Activated CD4-positive, alpha-beta T cell treated with anti-CD3 and anti-CD28 coated beads, Interleukin-2, amount 50 U/mL, for 24 hours (primary cell): Measurements from ENCODE around the gene RER1.

Experiments
- DNase-seq, 2 donors: peaks; one replicate each; pipeline ENCODE4 v3.0.0-alpha.2; 2020; ENCODE audit warnings: low read depth in 1 of 2, low spot score in 1 of 2

RER1 gene

DNA sequence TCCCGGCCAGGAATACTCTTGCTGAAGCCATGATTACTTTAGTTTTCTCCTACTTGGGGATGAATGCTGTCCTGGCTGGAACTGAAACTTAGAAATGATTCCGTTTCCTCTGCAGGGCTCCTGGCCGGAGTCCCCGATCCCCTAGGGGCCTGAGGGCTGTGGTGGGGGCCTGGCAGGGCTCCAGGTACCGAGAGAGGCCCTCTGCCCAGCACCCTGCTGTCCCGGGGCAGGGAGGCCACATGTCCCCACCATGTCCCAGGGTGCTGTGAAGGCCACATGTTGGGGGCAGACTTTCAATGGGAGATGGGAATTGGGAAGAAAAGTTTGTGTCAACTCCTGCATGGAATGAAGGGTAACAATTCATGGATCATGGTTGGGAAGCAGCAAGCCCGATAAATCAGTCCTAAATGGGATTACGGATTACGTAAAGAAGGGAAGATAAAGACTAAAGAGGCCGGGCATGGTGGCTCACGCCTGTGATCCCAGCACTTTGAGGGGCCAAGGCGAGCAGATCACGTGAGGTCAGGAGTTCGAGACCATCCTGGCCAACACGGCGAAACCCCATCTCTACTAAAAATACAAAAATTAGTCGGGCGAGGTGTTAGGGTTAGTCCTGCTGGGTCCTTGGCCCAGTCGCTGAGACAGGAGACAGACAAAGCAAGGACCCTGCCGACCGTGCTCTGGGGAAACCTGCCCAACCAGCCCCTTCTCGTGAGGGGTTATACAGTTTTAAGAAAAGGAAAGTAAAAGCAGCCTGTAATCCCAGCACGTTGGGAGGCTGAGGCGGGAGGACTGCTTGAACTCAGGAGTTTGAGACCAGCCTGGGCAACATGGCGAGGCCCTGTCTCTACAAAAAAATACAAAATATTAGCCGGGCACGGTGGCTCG lies 37.8 kb upstream of the RER1 start:
- no peak for DNase-seq

DNA sequence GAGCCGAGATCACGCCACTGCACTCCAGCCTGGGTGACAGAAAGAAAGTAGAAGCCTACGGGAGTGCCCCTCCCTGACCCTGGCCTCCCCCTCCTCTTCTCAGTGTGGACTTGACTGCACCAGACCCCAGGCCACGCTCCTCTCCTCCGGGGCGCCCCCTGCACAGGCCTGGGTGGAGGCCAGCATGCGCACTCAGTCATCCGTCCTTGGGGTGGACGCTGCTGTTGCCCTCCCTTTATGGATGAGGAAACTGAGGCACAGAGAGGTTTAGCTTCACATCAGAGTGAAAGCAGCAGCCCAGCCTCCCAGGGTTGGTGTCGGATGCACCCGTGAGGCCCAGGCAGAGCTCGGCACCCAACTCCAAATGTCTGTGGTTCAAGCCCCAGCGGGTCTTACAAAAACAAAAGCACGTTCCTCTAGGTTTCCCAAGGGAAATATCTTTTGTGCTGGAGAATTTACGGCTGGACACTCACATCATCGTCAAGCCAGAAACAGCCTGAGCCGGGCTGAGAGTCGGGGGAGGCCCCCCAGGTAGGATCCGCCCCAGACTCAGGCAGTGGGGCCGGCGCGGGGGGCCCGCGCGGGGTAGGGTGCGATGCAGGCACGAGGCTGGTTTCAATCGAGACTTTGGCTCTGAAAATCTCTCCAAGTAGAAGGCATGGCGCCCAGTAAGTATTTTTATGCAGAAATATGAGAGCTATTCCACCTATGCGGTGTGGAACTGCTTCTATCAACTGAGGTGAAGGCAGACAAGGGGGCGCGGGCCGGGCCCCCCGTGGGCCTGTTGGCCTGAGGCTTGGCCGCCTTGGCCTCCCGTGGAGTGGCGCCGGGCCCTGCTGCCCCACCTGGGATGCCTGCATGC lies 36.9 kb upstream of the RER1 start:
- DNase-seq: no peak

DNA sequence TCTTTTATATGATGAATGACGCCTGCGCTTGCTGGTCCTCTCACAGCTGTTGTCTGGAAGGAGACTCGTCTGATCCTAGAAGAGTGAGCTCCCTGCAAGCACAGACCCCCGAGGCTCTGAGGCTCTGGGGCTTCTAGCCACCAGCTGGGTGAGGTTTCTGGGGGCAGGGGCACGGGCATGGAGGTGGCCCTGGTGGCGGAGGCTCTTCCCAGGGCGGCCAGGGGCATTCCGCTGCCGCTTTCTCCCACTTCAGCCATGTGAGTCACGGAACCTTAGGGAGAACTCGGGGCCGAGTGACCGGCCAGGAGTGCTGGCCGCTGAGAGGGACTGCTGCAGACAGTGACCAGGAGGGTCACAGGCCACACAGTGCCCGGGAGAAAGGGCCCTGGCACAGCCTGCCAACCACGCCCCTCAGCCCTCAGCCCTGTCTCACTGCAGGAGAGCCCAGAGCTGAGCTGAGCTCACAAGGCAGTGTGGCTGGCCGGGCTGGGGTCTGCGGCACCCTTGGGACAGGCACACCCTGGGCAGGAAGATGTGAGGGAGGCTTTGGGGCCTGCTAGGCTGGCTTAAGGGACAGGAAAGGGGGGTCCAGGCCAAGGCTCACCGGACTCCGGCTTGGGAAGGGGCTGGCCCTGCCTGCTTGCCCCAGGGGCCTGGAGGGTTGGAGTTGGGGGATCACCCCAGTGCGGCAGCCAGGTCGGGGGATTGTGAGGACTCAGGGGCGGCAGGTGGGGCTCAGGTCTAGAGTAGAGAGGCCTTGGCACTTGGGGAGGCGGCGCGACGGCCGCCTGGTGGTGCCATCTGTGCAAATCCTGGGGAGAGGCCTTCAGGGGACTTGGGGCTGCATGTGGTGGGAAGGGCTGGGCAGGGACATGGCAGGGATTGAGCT lies 36.0 kb upstream of the RER1 start:
- DNase-seq: no peak

DNA sequence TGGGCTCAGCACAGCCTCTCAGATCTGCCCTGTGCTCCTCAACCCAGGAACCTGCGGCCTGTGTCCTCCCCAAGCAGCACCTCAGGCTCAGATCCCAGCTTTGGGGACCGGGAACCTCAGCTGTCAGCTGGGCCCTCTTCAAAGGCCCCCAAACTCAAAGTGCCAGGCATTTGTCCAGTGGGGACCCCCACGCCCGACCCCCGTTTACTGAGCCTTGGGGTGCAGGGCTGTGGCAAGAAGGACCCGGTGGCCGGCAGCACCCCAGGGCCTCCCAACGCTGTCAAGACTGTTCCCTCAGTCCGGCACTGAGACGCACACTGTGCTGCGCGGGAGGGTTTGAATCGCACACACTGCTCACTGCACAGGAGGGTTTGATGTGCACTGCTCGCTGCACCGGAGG lies 35.2 kb upstream of the RER1 start:
- no peak for DNase-seq

DNA sequence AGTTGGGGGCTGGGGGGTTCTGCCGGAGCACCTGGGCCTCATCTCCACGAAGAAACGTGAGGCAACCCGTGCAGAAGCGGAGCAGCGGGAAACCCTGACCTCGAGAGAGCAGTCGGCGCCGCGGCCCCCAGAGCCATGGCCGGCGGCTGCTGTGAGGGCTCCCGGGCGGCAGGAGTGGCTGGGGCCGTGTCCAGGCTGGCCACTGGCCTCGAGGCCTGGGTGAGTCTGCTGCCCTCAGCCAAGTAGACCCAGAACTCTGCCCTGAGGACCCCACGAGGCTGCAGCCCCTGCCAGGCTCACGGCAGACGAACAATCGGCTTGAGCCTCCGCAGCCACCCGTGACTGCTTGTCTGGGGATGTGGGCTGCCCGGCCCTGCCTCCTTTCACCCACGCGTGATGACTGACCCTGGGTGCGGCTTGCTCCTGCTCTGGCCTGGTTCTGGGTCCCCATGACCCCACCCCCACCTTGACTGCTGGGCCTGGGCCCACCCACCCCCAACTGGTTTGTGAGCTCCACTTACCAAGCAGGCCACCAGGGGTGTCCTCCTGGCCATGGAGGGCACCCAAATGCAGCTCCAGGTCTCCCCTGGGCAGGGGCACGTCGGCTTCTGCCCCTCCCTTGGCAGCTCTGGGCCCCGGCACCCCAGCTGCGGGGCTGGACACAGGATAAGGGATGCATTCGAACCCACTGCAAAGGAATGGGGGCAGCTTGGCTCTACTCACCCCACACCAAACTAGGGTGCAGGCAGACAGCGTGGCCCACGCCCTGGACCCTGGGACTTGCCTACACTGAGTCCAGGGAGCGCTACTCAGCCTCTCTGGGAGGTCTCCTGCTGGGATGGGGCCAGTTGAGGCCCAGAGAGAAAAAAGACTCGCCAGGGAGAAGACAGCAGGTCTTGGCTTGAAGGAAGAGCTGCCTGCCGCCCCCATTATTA lies 34.5 kb upstream of the RER1 start:
- DNase-seq: no peak

DNA sequence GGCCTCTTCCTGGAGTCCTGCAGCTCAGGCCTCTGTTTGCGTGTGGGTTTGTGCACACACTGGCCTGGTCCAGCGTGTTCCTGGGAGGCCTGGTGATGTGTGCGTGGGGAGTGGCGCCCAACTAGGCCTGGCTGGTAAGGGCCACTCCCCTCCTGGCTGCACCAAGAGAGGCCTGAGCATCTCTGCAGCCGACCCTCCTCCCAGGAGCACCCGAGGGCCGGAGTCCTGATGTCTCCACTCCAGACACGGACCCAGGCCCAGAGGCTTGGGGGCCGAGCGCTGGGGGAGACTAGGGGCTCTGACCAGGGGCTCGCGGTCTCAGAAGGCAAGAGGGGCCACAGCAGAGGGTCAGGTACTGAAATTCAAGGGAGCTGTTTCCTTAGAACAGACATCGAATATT lies 33.6 kb upstream of the RER1 start:
- DNase-seq: no peak

DNA sequence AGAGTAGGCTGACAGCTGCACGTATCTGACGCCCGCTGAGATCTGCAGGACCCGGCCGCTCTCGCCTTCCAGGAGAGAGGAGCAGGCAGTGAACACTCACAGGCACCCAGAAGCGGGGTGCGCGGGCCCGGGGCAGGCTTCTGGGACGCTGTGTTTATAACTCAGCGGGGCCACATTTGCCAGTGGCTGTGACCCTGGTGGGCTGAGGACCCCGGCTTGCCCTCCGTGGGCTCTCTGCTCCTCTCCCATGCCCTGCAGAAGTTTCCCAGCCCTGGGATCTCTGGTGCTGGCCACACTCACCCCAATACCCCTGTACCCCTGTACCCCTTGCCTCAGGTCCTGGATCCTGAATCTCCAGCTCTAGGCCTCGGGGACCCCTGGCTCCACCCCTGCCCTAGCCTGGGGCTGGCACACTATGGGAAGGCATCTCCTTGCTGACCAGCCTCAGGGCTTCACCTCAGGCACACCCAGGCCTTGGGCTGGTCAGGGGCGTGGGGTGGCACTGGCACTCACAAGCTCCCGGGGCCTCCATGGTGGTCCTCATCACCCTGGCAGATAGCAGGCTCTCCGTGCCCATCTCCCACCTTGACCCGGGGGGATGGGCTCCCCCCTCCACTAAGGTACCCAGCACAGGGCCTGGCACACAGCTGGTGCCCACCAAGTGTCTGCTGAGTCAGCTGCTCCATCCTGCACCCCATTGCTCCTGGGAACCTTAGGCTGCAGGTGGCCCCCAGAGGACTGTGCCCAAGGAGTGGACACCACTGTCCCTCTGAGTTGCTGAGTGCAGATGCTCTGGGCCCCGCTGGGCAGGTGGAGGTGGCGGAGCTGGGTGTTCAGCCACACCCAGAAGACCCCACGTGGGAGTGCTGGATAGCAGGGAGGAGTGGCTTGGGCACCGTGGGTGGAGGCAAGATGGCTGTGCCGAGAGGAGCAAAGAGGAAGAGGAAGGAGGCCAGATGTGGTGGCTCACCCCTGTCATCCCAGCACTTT lies 32.7 kb upstream of the RER1 start:
- DNase-seq: no peak

DNA sequence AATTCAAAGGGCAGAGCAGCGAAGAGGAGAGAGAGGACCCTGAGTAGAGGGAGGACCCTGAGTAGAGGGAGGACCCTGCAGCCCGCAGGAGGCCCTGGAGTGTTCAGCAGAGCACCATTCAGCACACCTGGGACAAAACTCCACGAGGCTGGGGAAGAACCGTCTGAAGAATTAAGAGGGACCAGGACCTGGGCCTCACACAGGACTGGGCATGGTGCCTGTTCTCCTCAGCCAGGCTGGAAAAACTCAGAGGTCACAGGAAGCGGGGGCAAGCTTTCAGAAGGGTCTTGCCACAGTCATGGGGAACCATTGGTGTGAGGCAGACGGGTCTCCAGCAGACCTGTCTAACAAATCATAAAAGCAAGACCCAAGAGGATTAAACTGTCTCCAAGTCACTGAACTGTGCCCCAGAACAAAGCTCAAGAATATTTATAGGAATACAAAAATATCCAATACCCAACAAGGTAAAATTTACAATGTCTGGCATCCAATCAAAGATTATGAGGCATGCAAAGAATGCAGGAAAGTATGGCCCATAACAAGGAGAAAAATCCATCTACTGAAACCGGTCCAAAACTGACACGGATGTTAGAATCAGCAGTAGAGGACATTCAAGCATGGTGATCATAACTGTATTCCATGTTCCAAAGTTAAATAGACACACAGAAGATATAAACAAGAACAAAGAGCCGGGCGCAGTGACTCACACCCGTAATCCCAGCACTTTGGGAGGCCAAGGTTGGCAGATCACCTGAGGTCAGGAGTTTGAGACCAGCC lies 30.9 kb upstream of the RER1 start:
- no peak for DNase-seq

DNA sequence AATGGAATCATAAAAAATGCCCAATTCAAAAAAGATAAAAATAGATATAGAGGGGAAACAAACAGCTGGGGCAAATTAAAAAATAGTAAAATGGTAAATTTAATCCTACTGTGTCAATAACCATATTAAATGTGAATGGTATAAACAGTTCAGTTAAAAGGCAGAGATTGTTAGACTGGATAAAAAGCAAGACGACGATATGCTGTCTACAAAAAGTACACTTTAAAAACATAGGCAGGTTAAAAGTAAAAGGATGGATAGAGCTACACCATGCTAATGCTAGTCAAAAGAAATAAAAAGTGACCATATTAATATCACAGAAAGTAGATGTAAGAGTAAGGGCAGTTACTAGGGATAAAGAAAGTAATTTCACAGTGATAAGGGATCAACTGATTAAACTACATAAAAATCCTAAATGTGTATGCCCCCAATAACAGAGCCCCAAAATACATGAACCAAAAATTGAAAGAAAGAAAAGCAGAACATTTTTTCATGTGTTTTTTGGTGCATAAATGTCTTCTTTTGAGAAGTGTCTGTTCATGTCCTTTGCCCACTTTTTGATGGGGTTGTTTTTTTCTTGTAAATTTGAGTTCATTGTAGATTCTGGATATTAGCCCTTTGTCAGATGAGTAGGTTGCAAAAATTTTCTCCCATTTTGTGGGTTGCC lies 27.7 kb upstream of the RER1 start:
- DNase-seq: no peak

DNA sequence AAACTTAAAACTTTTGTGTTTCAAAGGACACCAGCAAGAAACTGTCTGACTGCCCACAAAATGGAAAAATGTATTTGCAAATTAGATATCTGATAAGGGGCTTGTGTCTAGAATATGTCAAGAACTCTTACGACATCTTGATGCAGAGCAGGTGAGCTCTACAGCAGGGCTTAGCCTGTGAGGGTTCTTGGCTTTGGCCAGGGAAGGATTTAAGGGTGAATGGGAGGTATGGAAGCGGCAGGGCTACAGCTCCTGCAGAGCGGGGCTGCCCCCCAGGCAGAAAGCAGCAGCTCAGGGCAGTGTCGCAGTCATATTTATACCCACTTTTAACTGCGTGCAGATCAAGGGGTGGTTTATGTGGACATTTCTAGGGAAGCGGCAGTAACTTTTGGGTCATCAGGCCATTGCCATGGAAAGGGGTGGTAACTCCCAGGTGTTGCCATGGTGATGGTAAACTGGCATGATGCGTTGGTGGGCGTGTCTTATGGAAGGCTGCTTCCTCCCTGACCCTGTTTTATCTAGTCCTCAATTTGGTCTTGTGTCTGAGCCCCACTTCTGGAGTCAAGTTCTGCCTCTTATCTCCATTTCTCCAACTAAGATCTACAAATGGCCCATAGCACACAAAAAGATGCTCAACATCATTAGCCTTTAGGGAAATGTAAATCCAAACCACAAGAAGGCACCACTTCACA lies 23.4 kb upstream of the RER1 start:
- no peak for DNase-seq

DNA sequence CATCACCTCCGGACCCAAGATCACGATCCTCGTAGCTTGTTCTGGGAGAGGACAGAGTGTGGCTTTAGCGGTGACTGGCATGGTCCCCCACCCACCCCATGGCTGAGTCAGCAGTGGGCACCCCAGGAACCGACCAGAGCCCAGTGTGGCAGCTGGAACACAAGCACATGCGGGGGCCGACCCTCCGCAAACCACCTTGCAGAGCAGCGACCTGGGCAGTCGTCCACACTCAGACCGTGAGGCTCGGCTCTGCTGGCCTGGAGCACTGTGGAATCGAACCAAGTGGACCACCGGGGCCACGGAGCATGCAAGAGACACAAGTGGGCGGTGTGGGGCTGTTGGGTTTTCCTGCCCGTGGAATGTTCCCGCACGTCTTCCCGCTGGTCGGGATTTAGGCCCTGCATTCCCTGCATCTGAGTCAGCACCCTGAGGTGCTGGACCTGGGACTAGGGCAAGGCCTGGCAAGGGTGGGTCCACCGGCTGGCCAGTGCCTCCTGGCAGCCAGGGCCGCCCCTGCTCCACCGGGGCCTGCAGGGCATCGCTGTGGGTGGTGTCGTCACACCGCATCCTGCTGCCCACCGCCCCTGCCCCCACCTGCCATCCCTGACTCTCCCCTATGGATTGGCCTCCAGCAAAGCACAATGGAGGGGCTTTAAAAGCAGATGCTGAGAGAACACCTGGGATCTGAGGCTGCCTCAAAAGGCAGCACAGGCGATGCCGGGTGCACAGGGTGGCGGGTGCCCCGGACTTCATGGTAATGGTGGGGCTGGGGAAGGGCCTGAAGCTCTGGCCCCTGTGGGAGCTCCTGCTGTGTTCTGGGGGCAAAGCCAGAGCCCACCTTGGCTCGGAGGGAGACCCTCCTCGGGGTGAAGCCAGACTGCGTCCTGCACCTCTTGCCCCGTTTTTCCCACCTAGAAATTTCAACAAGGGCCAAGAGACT lies 18.8 kb upstream of the RER1 start:
- DNase-seq: no peak

DNA sequence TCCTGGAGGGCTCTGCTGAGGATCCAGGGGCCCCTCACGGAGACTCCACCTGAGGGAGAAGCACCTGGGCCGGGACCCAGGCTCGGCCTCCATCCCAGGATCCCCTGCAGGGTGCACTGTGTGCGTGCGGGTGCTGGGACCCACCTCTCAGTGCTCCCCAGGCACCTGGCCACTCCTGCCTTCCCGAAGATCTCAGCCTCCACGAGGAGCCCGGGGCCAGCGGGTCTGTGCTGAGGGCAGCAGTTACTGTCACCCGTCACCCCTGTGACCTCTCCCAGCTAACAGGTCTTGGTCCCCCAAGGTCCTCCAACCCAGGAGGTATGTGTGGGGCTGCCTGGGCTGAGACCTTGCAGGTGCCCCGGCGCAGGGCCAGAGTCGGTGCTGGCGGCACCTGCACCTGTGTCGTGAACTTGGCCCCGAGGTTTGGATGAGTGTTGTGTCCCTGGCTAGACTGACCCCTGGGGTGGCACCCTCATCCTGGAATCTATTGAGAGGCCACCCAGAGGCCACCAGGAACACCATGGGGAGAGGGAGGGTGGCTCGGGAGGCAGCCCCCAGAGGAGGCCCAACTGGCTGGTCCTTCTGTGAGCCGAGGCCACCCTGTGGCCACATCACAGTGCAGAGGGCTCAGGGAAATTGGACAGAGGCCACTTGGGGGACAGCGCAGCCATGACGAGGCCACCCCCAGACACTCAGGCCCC lies 17.9 kb upstream of the RER1 start:
- no peak for DNase-seq

DNA sequence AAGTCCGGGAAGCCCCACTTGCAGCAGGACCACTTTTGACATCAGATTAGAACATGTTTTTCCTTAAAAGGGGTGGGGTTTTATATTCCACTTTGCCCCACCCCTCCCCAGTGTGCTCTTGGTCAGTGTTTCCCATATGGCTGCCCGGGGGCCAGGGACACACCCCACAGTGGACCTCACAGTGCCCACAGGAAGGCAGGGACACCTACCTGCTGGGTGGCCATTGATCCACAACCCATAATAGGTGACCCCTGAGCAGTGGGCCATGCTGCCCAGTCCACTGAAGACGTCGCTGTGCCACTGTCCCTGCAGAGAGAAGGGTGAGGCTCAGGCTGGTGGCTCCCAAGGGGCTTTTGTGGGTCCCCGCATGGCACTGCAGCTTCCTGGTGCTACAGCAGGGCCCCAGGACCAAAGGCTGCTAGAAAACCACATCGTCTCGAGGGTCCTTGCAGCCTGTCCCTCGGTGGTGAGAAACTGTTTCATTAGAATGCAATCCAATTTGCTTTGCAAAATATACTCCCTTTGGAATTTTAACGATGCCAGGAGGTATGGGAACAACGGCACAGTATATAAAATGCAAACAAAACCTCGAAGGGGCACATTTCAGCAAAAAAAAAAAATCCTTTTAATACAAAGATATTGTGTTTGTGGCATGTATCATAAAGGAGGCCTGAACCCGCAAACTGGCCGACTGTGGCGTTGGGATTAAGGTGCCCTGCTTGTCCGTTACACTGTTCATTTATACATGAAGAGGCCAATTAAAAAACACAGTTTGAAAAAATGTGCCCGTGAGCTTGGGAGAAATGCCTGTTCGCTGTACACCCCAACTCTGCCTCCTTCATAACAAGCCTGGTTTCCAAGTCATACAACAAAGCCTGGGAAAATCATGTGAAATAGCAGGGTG lies 17.1 kb upstream of the RER1 start:
- no peak for DNase-seq

DNA sequence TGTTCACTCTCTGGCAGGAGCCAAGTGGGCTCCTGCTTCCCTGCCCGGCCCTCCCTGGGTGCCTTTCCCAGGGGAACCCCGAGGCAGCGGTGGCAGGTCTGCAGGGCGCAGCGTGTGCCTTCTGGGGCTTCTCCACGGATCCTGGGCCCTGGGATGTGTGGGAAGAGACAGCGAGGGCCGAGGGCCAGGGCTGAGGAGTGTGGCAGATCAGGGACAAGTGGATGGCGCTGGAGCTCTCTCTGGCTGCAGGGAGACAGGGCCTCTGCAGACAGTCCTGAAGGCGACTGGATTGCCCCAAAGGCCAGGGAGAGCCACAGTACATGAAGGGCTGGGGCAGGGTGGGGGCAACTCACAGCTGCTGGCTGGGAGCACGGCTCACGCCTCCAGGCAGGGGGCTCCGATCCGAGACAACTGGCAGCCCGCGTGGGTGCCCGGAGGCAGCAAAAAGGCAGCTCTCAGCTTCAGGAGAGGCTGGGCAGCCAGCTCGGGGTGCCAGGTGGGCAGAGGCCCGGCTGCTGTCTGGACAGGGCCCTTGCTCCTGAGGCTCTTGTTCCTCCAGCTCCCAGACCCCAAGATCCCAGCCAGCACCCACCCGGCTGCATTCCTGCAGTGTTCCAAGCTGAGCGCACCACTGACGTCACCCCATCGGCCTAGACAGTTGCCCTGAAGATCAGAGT lies 16.3 kb upstream of the RER1 start:
- DNase-seq: no peak
